Measurements from ENCODE around the gene RALGPS1. TPM values are rescaled to one million over a fixed set of nuclear protein-coding genes. Genes with fewer than 3 reads are reported as not detected.
A peak's percentile ranks its signal among the peaks of the same experiment; 100 is the strongest.

Gene RALGPS1
- total and polyA plus RNA-seq, 2 of the 8 experiments (the other 6 are each of a cell fraction or from before 2014, with no cell fraction given): 20.0 to 23.5 TPM

DNA sequence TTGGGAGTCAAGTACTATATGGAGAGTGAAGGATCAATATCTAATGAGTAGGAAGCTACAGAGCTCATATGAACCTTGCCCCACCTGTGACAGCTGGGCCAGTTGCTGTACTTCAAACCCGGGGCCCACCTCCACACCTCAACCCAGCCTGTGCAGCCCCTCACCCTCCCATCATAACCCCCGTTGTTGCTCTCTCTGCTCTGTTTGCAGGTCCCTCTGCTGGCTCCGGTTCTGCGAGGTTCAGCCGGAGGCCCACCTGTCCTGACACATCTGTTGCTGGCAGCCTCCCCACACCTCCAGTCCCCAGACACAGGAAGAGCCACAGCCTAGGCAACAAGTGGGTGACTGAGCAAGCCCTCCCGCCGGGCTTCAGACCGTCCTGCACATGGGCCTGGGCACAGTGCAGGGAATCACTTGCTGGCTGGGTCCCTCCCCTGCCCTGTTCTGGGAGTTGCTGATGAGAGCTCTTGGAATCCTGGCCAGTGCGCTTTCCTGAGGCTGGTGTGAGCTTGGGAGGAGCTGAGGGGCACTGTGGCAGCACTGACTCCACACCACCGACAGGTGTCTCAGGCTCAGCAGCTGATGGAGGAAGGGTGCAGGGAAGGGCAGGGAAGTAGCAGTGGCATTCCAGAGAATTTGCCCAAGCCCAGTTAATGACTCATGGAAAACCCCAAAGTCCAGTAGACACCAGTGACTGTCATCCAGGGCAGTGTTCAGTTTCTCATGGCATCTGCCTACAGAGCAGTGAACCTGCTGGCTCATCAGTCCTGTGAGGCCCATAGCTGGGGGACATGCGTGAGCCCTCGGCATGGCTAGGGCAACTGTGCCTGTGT, 280.5 kb downstream of the RALGPS1 start:
- POLR2A ChIA-PET (ENCODE audit: partially characterized antibody): interaction anchor here (1.3 kb wide), 1 partner anchor 14 kb away, joined by 3 read pairs; no protein-coding TSS in a partner anchor

More for the DNA sequence above, 280.5 kb downstream of the RALGPS1 start:
- no peak overlapping the region for H2BK20ac ChIP-seq (ENCODE audit: low read length)
- TF ChIP-seq RAD21 (IDR thresholded peaks at IDR 0.05 in 1 of 2, conservative IDR thresholded peaks at IDR 0.05 in 1 of 2; ENCODE audit: low read depth in 2 of 2, low read length in 2 of 2): peak; percentile 7 to 42; a peak in 2 of 4 replicates
- TF ChIP-seq, protein P1, sequence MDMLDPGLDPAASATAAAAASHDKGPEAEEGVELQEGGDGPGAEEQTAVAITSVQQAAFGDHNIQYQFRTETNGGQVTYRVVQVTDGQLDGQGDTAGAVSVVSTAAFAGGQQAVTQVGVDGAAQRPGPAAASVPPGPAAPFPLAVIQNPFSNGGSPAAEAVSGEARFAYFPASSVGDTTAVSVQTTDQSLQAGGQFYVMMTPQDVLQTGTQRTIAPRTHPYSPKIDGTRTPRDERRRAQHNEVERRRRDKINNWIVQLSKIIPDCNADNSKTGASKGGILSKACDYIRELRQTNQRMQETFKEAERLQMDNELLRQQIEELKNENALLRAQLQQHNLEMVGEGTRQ (IDR thresholded peaks at IDR 0.05; ENCODE audit: low read length): no peak
- TF ChIP-seq CTCF (IDR thresholded peaks at IDR 0.05; ENCODE audit: control extremely low read depth in 1 of 3, insufficient read depth in 1 of 3, low read depth in 1 of 3, low read length in 3 of 3): peak; percentile 43 to 69 (median 58)
- no peaks in the 10 kb centered on the region for H3K9me3 ChIP-seq (ENCODE audit: insufficient read depth in 2 of 2, low read depth in 1 of 2, low read length in 1 of 2)
- CTCF ChIA-PET (ENCODE audit: partially characterized antibody): interaction anchor here (0.6 to 11.2 kb wide), 18 partner anchors 8 to 254 kb away, joined by 3 to 168 read pairs (median 4); no protein-coding TSS in a partner anchor
- H3K4me3 ChIP-seq (ENCODE audit: extremely low read depth in 1 of 4, insufficient read depth in 2 of 4, low read depth in 3 of 4, low read length in 4 of 4): no peak overlapping the region
- no peaks in the 10 kb centered on the region for H3K23me2 ChIP-seq (ENCODE audit: low read depth, low read length)
- H4K20me1 ChIP-seq (replicated peaks in 1 of 2; ENCODE audit: control insufficient read depth in 1 of 2, insufficient read depth in 2 of 2, low read length in 2 of 2): peaks cover 0 to 4% of the 10 kb centered on the region in 2 experiments
- H2BK120ac ChIP-seq (replicated peaks; ENCODE audit: low read depth, low read length): no peak overlapping the region
- H3K56ac ChIP-seq (replicated peaks; ENCODE audit: insufficient read length, low read depth, low read length): no peak overlapping the region
- no peaks in the 10 kb centered on the region for H3K36me3 ChIP-seq (ENCODE audit: control insufficient read depth in 2 of 4, insufficient read depth in 4 of 4, low read length in 3 of 4)
- no peak overlapping the region for H3K27ac ChIP-seq (ENCODE audit: low read depth, low read length)
- H2BK15ac ChIP-seq (ENCODE audit: low read length): no peak overlapping the region
- H4K8ac ChIP-seq (ENCODE audit: extremely low read depth, insufficient read depth, low read length): no peak overlapping the region
- H4K5ac ChIP-seq (ENCODE audit: insufficient read length, low read depth, low read length): no peak overlapping the region
- H3K14ac ChIP-seq (ENCODE audit: insufficient read length): no peak overlapping the region
- no peak overlapping the region for H3K23ac ChIP-seq (ENCODE audit: insufficient read length)
- no peak overlapping the region for H2BK12ac ChIP-seq (ENCODE audit: low read depth, low read length)
- H3K4ac ChIP-seq (replicated peaks; ENCODE audit: insufficient read length, low read depth, low read length): no peak overlapping the region
- no peak overlapping the region for H3K18ac ChIP-seq (ENCODE audit: extremely low read depth, low read length)
- no peak overlapping the region for H2AFZ ChIP-seq (ENCODE audit: low read length)
- no peak overlapping the region for H3K9ac ChIP-seq (replicated peaks in 1 of 4; ENCODE audit: extremely low read depth in 1 of 4, low read depth in 3 of 4, low read length in 3 of 4)
- no peak overlapping the region for H2AK5ac ChIP-seq (ENCODE audit: low read depth, low read length)
- H3K4me2 ChIP-seq (ENCODE audit: insufficient read depth in 1 of 2, low read depth in 2 of 2, low read length in 2 of 2): no peak overlapping the region
- H3K79me2 ChIP-seq (ENCODE audit: control insufficient read depth in 1 of 2, insufficient read depth in 2 of 2, low read length in 2 of 2): no peaks in the 10 kb centered on the region
- peaks cover 0 to 4% (median under 1%) of the 10 kb centered on the region in 4 experiments; a peak in 4 of 7 replicates for H3K4me1 ChIP-seq (replicated peaks in 1 of 4; ENCODE audit: control insufficient read depth in 3 of 4, insufficient read depth in 4 of 4, low read length in 3 of 4)
- H4K91ac ChIP-seq (replicated peaks; ENCODE audit: insufficient read length, low read length): no peak overlapping the region
- H2BK5ac ChIP-seq (ENCODE audit: low read depth, low read length): no peak overlapping the region
- no peaks in the 10 kb centered on the region for H3K27me3 ChIP-seq (replicated peaks in 1 of 4; ENCODE audit: control insufficient read depth in 3 of 4, extremely low read depth in 1 of 4, insufficient read depth in 3 of 4, low read length in 3 of 4)
- FAIRE-seq: no peak
- H3K79me1 ChIP-seq (ENCODE audit: low read depth, low read length): no peaks in the 10 kb centered on the region
- WGBS, 2 experiments (ENCODE audit: extremely low coverage in 1 of 2, insufficient coverage in 1 of 2, insufficient read length in 1 of 2, insufficient replicate concordance in 2 of 2, low coverage in 1 of 2, low lambda C conversion rate in 2 of 2, missing lambda C conversion rate in 1 of 2): 86% methylated on average over 12 of the region's 12 CpGs; no CpG with 5 or more reads in 1 of the 2 experiments
- no peak for DNase-seq (ENCODE audit: low read depth in 1 of 2, low spot score in 2 of 2)

Measured in H1 (cell line).